GM18499 (cell line): ENCODE measurements around the gene FAM117B.
"Not testable (repeated sequence)": the region's sequence is repeated elsewhere in the genome, so short reads cannot be mapped to it uniquely, and the experiment has no call there.

Experiments used
- ATAC-seq: cut with Tn5 transposase; IDR thresholded peaks from one replicate; pipeline ENCODE4 v1.9.1; 2021; ENCODE audit warnings: moderate number of reproducible peaks; ENCODE audit not compliant: insufficient read depth, unreplicated experiment

The FAM117B gene

DNA sequence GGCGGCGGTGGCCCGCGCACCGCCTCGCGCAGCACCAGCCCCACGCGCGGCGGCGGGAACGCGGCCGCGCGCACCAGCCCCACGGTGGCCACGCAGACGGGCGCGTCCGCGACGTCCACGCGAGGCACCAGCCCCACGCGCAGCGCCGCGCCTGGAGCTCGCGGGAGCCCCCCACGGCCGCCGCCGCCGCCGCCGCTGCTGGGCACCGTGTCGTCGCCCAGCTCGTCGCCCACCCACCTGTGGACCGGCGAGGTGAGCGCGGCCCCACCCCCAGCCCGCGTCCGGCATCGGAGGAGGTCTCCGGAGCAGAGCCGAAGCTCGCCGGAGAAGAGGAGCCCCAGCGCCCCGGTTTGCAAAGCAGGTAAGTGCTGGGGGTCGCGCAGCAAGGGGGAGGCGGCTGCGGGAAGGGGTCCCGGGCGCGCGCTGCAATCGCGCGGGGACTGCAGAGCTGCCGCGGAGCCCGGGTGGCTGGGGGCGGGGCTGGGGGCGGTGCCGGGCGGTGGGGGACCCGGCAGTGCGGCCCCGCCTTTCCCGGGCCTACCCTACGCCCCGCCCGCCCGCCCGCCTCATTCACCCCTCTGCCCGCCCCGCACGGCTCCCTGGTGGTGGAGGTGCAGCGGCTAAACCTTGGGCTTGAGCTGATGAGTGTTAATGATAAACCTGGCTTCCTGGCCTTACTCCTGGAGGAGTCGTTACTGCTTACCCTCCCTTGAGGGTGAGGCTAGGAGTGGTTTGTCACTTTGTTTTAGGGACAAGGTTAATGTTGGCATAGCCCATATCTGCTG lies 851 bp downstream of the FAM117B start:
- no peak for ATAC-seq

DNA sequence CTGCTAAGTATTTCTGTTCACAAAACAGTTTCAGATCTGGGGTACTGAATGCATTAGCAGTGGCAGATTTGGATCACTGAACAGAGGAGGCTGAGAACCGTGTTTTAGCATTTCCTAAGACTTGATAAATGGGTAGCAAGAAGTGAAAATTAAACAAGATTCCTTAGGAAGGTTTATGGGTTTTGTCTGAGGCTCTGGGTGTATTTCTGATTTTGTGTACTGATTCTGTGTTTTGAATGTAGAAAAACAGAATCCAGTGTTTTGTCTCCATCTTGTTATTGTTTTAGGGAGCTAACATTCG lies 1.4 kb downstream of the FAM117B start:
- no peak for ATAC-seq

DNA sequence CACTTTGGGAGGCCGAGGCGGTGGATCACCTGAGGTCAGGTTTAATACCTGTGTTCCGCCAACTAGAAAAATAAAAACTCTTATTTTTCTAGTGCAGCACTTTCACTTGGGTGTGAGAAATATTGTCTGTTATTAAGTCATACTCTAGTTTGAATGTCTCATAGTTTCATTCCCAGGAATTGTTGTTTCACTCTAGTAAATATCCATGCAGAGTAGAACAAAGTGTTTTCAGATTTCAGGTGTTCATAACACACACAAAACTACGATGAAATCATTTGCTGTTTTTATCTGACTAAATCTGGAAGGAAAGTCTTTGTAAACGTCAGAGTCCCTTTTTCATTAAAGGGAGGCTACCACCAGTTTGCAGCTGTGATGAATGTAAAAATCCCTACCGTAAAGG lies 4.0 kb downstream of the FAM117B start:
- ATAC-seq: no peak

DNA sequence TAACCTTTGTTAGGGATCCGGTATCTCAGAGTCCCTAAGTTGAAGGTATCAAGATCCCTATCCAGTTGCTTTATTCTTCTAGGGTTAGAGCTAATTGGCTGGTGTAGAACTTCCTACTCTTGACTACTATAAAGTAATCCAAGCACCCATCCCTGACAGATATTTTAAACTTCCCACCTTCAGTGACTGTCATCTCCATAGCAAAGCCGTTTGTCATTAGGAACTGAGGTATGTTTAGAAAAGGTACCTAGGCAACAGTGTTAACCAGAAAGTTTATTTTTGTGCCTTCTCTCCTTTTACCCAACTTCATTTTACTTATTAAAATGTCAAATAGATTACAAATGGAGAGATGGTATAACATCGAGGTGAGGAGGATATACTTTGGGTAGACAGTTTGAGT lies 4.5 kb downstream of the FAM117B start:
- ATAC-seq: no peak

DNA sequence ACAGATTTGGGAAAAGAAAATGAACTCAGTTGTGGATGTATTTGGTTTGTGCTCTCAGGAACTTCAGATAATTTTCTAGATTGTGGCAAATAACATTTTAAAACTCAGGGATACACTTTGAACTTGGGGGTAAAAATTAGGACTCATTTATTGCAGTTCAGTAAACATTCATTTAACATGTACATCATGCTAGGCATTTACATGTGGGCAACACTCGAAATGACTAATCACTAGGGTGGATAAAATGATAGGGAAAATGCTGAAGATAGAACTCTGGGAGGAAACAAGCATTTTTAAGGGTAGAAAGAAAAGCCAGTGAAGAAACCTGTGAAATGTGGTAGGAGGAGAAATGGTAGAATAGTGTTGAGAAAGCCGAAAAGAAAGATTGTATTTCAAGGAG lies 7.8 kb downstream of the FAM117B start:
- no peak for ATAC-seq

DNA sequence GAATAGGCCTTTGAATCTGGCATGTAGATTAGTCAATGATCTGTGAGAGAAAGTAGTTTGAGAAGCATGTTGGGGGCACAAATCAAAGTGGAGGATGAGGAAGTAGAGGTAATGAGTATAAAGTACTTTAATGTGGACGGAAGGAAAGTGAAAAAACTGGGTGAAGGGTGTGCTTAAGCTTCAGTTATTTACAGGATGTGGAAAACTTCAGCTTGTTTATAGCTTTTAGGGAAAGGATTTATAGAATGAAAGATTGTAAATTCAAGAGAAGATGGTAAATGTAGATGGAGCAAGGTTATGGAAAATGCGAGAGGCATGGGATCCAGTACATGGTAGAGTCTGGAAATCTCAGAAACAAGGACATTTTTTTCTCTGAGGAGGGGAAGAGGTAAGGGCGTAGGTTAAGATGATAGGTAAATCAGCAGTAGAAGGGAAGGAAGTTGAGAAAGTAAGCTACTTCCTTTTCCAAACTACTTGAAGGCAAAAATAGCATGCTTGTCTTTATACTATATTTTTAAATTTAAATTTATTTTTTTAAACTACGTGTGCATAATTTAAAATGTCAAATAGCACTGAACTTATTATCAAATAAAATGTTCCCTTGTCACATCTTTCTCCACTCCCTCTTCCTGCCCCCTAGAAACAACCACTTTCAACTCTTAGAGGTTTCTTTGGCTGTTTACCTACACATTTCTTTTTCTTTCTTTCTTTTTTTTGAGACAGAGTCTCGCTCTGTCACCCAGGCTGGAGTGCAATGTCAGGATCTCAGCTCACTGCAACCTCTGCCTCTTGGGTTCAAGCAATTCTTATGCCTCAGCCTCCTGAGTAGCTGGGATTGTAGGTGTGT lies 8.5 kb downstream of the FAM117B start:
- no peak for ATAC-seq

DNA sequence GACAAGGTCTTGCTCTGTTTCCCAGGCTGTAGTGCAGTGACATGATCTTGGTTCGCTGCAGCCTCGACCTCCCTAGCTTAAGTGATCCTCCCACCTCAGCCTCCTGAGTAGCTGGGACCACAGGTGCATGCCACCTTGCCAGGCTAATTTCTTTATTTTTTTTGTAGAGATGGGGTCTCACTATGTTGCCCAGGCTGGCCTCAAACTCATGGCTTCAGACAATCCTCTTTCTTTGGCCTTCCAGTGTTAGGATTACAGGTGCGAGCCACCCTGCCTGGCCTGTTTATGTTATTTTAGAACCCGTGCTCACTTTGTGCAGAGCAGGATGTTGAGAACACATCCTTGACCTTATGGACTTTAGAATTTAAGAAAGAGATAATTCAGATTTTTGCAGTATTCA lies 17.4 kb downstream of the FAM117B start:
- ATAC-seq: no peak

DNA sequence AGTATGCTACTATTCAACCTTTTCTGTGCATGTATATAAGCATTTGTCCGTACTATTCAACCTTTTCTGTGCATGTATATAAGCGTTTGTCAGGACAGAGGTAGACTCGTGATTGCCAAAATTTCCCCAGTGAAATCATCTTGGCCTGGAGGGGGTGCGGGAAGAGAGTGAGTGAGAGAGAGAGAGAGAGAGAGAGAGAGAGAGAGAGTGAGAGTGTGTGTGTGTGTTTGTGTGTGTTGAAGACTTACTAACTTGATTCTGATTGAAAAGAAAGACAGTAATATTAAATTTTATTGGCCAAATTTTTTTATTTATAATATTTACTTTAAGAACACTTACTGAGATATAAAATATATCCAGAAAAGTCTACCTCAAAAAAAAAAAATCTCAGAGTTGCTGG lies 19.1 kb downstream of the FAM117B start:
- no peak for ATAC-seq

DNA sequence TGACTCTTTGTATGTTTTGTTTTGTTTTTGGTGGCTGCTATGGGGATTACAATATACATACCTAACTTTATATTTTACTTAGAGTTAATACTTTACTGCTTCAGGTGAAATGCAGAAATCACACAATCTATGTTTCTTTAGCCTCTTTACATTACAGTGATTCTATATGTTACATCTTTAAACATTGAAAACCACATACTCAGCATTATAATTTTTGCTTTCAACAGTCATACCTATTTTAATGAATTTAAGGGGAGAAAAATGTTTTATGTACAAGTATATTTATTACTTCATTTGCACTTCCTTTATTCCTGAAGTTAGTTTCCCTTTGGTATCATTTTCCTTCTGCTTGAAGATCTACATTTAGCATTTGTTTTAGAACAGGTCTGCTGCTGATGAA lies 23.1 kb downstream of the FAM117B start:
- ATAC-seq: no peak

DNA sequence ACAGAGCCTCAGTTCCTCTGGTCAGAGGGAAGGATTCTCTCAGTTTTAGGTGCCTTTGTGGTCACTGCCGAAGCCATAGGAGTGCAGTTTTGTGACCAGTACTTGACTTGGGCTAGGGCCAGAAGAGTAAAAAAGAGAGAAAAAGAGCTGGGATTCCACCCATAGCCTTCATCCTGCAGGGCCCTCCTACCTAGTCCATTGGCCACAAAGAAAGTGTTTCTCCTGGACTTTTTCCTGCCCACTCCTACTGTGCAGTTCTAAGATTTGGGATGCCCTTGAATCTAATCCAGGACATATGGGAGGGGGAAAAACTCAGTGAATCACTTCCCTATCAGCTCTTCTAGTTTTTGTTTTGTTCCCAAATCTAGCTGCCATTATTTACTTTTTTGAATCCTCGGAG lies 26.0 kb downstream of the FAM117B start:
- ATAC-seq: no peak

DNA sequence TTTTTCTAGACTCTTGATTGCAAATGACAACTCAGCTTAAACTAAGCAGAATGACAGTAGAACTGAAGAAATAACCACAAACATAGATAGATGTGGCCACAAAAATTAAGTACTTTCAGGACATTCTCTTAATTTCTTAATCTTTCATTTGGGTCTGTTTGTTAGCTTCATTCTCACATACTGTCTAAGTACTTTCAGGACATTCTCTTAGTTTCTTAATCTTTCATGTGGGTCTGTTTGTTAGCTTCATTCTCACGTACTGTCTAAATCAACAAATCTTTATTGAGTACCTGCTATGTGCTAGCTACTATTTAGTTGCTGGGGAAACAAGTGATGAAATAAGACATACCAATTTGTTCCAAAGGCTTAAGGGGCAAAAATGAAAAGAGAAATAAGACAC lies 35.1 kb downstream of the FAM117B start:
- ATAC-seq: no peak

DNA sequence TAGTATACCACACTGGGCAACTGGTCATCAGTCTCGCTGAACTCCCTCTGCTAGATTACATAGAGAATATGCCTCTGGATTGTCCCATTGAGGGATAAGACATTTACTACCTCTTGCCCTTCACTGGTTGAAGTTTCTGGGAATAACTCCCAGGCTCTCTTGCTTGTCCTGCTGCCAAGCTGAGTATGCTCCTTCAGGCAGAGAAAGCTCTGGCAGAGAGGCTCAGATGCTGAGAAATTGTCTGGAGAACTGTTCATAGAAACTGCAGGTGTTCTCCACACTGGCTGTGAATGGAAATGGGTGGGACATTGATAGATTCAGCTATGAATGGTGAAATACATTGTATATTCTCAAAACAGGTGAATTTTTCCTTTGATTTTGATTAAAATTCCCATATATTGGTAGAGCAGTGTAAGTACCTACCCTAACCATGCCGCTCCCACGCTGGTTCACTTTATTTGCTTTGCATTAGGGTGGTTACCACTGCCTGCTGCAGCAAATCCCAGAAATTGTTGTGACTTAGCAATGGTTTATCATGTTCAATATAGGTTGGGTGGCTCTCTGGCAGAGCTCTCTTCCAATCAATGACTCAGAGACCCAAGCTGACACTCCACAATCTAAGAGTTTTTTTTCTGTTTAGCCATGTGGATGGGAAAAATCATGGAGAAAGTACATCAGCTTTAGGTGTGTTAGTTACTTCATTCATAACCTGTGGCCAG lies 36.7 kb downstream of the FAM117B start:
- ATAC-seq: no peak

DNA sequence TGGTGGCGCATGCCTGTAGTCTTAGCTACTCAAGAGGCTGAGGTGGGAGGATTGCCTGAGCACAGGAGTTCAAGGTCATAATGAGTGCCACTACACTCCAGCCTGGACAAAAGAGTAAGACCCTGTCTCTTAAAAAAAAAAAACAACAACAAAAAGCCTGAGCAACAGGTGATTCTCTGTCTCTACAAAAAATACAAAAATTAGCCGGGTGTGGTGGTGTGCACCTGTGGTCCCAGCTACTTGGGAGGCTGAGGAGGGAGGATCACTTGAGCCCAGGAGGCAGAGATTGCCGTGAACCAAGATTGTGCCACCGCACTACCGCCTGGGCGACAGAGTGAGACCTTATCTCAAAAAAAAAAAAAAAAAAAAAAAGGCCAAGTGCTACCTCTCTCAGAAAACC lies 40.3 kb downstream of the FAM117B start:
- not testable (repeated sequence) for ATAC-seq

DNA sequence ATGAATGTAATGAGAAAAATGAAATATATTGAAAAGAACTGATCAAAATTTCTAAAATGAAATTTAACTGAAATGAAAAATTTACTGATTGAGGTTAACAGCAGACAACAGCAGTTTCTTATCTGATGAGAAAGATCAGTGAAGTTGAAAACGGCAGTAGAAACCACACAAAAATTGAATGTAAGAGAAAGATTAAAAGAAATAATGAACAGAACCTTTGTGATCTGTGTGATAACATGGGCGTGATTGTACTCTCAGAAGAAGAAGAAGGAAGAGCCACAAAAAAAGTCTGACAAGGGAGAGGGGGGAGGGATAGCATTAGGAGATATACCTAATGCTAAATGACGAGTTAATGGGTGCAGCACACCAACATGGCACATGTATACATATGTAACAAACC lies 45.2 kb downstream of the FAM117B start:
- no peak for ATAC-seq

DNA sequence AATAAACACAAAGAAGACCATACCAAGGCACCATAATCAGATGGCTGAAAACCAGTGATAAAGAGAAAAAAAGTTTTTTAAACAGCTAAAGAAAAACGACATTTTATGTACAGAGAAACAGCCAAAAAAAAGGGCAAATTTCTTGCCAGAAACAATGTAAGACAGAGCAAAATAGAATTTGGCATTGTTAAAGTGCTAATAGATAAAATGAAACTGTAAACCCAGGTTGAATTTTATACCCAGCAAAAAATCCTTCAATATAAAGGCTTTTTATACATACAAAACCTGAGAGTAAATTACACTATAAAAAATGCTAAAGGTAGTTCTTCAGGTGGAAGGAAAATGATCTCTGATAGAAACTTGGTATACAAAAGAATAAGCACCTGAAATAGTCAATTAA lies 45.7 kb downstream of the FAM117B start:
- ATAC-seq: no peak

DNA sequence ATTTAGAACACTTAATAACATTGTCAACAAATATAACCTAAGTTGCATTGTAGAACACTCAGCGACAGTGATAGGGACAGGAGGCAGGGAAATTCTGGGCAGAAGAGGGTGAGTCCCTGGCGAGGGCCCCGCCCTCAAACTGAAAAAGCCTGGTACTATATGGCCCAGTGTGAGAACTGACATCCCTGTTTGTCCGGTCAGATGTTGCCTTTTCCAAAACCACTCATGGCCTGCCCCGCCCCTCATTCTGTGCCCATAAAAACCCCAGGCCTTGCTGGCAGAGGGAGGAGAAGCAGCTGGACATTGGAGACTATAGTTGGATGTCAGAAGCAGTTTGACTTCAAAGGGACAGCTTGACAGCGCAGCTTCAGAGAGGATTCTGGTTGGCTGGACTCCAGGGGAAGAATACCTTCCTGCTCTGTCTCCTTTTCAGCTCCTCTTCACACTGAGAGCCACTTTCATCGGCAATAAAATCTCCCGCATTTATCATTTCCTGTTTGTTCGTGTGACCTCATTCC lies 47.0 kb downstream of the FAM117B start:
- no peak for ATAC-seq

DNA sequence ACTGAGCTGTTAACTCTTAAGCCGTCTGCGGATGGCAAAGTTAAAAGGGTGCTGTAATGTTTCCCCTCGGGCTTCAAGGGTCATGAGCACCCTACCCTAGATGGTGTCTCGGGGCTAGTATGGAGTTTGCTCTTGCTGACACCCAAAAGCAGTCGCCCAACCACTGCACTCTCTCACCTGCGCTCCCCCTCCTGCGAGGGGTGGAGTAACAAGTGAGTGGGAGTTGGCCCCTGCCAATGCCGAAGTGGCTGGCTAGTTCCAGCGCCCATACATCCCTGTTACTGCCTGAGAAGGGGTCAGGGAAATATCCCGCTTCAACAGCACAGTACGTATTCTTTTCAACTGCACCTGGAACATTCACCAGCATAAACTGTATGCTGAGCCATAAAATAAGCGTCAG lies 47.5 kb downstream of the FAM117B start:
- ATAC-seq: no peak

DNA sequence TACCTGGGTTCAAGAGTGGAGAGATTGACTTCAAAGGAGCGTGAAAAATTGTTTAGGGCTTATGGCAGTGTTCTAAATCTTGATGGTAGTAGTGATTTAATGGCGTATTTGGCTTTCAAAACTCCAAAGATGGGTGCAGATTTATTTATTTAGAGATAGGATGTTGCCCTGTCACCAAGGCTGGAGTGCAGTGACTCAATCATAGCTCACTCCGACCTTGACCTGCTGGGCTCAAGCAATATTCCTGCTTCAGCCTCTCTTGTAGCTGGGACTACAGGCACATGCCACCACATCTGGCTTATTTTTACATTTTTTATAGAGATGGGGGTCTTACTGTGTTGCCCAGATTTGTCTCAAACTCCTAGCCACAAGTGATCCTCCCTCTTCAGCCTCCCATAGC lies 52.5 kb downstream of the FAM117B start:
- no peak for ATAC-seq

DNA sequence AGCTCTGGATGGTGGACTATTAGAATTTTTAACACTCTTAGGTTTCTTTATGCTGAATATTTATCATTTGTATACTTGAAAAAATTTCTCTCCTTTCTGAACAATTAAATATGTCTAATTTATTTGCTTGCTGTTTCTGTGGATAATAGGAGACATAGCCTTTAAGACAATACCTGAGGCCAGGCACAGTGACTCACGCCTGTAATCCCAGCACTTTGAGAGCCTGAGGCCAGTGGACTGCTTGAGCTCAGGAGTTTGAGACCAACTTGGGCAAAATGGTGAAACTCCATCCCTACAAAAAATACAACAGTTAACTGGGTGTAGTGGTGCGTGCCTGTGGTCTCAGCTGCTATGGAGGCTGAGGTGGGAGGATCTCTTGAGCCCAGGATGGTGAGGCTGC lies 54.7 kb downstream of the FAM117B start:
- no peak for ATAC-seq

DNA sequence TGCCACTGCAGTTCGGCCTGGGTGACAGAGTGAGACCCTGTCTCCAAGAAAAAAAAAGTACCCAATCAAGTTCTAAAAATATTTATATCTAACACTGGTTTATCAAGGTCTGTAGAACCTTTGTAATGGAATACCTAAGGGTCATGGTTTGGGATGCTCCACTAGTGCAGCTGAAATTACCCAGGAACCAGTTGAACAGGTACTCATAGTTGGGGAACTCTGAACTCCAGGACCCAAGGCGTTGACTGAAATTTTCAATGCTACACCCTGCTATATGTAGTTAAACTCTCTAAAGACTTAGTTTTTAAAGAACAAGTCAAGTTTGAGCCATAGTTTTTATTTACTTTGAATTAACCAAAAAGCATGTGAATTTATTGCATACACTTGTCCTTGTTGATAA lies 55.1 kb downstream of the FAM117B start:
- ATAC-seq: no peak

DNA sequence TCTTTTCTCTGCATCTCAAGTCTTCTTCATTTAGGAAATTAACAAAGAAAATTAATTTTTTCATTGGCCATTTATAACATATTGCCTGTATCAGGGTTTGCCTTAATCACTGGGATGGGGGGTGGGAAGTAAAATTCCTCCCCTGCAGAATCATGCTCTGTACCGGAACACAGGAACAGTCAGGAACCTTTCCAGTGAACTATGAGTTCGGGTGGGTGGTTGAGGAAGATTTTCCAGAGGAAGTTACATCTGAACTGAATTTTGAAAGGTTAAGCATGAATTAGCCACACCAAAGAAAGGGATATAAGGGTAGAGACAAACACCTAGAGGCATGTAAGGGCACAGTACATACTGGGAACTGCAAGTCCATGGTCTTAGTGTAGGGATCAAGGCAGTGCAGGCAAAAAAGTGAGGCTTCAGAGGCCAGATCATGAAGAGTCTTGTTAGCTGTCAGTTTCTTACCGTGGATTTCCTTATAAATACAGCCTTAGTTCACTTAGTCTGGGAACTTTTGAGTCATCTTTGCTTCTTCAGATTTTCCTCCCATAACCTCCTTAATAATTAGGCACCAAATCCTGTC lies 55.6 kb downstream of the FAM117B start:
- ATAC-seq: no peak
